ENCODE results near the gene EPHA6. TPM values are rescaled to one million over a fixed set of nuclear protein-coding genes. Genes with fewer than 3 reads are reported as not detected.

Gene EPHA6
- total and polyA plus RNA-seq, 10 of the 15 experiments (the other 5 are each of a cell fraction or from before 2014, with no cell fraction given), result not detected

- FAIRE-seq (no peak), ATAC-seq (no peak), DNase-seq (ENCODE audit: low read depth, low spot score) (no peak)
- Histone ChIP-seq H3K4me3 (no peak overlapping the region), H3K4me2 (ENCODE audit: control insufficient read depth, insufficient read depth) (no peak overlapping the region), H3K9ac (ENCODE audit: control insufficient read depth, insufficient read depth, low read length) (no peak overlapping the region), H3K27me3 (replicated peaks in 1 of 2; ENCODE audit: control insufficient read depth in 2 of 2, insufficient read depth in 2 of 2, low read length in 1 of 2) (no peaks in the 10 kb centered on the region), H3K36me3 (ENCODE audit: control insufficient read depth in 2 of 2, insufficient read depth in 2 of 2, low read length in 1 of 2) (no peaks in the 10 kb centered on the region), H3K4me1 (ENCODE audit: control insufficient read depth, insufficient read depth, low read length) (no peaks in the 10 kb centered on the region), H4K20me1 (ENCODE audit: control insufficient read depth, insufficient read depth) (no peaks in the 10 kb centered on the region), H3K27ac (ENCODE audit: control insufficient read depth, insufficient read depth) (no peak overlapping the region), H3K79me2 (ENCODE audit: control insufficient read depth, insufficient read depth, low read length) (no peaks in the 10 kb centered on the region), H2AFZ (ENCODE audit: control insufficient read depth, low read depth, low read length) (no peak overlapping the region), H3K9me3 (replicated peaks; ENCODE audit: control insufficient read depth, insufficient read depth, low read length) (no peaks in the 10 kb centered on the region)
- WGBS (ENCODE audit: insufficient coverage, insufficient replicate concordance, low lambda C conversion rate, missing lambda C conversion rate), result 43% methylated on average over 4 of the region's 4 CpGs
- in situ Hi-C loops (cut with MboI) (no loop called here), intact Hi-C loops (cut with micrococcal nuclease; ENCODE audit: unreplicated experiment) (no loop called here)
- no TSS peak for BruUV-seq (replicated peaks)
- TF ChIP-seq CBX5 (IDR thresholded peaks at IDR 0.05; ENCODE audit: low read depth), result no peak
- TF ChIP-seq BCL11A (IDR thresholded peaks at IDR 0.05; ENCODE audit: low read depth, low read length), result no peak
- TF ChIP-seq, protein P1, sequence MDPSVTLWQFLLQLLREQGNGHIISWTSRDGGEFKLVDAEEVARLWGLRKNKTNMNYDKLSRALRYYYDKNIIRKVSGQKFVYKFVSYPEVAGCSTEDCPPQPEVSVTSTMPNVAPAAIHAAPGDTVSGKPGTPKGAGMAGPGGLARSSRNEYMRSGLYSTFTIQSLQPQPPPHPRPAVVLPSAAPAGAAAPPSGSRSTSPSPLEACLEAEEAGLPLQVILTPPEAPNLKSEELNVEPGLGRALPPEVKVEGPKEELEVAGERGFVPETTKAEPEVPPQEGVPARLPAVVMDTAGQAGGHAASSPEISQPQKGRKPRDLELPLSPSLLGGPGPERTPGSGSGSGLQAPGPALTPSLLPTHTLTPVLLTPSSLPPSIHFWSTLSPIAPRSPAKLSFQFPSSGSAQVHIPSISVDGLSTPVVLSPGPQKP (IDR thresholded peaks at IDR 0.05; ENCODE audit: low read depth, low read length), result no peak
- no peak for TF ChIP-seq ZSCAN29 (IDR thresholded peaks at IDR 0.05)
- CTCF ChIA-PET, result no interaction called here
- SMC1A ChIA-PET (ENCODE audit: uncharacterized antibody, unreplicated experiment), result no interaction called here
- RAD21 ChIA-PET (ENCODE audit: unreplicated experiment), result no interaction called here
- POLR2A ChIA-PET, result no interaction called here
These were observed 63.1 kb downstream of the EPHA6 start for GRCh38 chr3:96877510-96877909.

DNA sequence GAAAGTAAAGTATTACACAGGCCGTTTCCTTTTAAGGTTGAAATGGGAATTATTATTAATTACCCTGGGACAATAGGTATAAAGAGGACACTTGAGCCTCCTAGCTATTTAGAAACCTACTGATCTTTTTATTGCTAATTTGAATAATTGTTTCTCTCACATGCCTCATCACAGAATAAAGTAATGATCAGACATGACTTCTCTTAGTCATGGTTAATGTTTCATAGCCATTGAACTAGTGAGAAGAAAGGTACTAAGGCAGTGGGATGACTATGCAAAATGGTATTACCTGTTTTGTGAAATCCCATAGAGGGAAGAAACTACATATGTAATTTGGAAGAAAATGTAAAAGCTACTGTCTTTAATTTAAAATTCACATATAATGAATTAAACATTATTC, 85.6 kb downstream of the EPHA6 start:
- Histone ChIP-seq H3K4me3 (no peak overlapping the region), H3K4me1 (ENCODE audit: control insufficient read depth, insufficient read depth, low read length) (no peaks in the 10 kb centered on the region), H3K27me3 (replicated peaks in 1 of 2; ENCODE audit: control insufficient read depth in 2 of 2, insufficient read depth in 2 of 2, low read length in 1 of 2) (no peaks in the 10 kb centered on the region), H3K9me3 (replicated peaks; ENCODE audit: control insufficient read depth, insufficient read depth, low read length) (no peaks in the 10 kb centered on the region), H4K20me1 (ENCODE audit: control insufficient read depth, insufficient read depth) (no peaks in the 10 kb centered on the region), H3K4me2 (ENCODE audit: control insufficient read depth, insufficient read depth) (no peak overlapping the region), H3K27ac (ENCODE audit: control insufficient read depth, insufficient read depth) (no peak overlapping the region), H3K36me3 (ENCODE audit: control insufficient read depth in 2 of 2, insufficient read depth in 2 of 2, low read length in 1 of 2) (no peaks in the 10 kb centered on the region), H3K79me2 (ENCODE audit: control insufficient read depth, insufficient read depth, low read length) (no peaks in the 10 kb centered on the region), H2AFZ (ENCODE audit: control insufficient read depth, low read depth, low read length) (no peak overlapping the region), H3K9ac (ENCODE audit: control insufficient read depth, insufficient read depth, low read length) (no peak overlapping the region)
- ATAC-seq (no peak), FAIRE-seq (no peak), DNase-seq (ENCODE audit: low read depth, low spot score) (no peak)
- no TSS peak for BruUV-seq (replicated peaks)
- POLR2A ChIA-PET, result no interaction called here
- WGBS (ENCODE audit: insufficient coverage, insufficient replicate concordance, low lambda C conversion rate, missing lambda C conversion rate), result 0% methylated on average over 1 of the region's 1 CpG
- SMC1A ChIA-PET (ENCODE audit: uncharacterized antibody, unreplicated experiment), result no interaction called here
- CTCF ChIA-PET, result no interaction called here
- RAD21 ChIA-PET (ENCODE audit: unreplicated experiment), result no interaction called here
- intact Hi-C loops (cut with micrococcal nuclease; ENCODE audit: unreplicated experiment), result no loop called here
- in situ Hi-C loops (cut with MboI), result no loop called here
- TF ChIP-seq, protein P2, sequence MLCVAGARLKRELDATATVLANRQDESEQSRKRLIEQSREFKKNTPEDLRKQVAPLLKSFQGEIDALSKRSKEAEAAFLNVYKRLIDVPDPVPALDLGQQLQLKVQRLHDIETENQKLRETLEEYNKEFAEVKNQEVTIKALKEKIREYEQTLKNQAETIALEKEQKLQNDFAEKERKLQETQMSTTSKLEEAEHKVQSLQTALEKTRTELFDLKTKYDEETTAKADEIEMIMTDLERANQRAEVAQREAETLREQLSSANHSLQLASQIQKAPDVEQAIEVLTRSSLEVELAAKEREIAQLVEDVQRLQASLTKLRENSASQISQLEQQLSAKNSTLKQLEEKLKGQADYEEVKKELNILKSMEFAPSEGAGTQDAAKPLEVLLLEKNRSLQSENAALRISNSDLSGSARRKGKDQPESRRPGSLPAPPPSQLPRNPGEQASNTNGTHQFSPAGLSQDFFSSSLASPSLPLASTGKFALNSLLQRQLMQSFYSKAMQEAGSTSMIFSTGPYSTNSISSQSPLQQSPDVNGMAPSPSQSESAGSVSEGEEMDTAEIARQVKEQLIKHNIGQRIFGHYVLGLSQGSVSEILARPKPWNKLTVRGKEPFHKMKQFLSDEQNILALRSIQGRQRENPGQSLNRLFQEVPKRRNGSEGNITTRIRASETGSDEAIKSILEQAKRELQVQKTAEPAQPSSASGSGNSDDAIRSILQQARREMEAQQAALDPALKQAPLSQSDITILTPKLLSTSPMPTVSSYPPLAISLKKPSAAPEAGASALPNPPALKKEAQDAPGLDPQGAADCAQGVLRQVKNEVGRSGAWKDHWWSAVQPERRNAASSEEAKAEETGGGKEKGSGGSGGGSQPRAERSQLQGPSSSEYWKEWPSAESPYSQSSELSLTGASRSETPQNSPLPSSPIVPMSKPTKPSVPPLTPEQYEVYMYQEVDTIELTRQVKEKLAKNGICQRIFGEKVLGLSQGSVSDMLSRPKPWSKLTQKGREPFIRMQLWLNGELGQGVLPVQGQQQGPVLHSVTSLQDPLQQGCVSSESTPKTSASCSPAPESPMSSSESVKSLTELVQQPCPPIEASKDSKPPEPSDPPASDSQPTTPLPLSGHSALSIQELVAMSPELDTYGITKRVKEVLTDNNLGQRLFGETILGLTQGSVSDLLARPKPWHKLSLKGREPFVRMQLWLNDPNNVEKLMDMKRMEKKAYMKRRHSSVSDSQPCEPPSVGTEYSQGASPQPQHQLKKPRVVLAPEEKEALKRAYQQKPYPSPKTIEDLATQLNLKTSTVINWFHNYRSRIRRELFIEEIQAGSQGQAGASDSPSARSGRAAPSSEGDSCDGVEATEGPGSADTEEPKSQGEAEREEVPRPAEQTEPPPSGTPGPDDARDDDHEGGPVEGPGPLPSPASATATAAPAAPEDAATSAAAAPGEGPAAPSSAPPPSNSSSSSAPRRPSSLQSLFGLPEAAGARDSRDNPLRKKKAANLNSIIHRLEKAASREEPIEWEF (IDR thresholded peaks at IDR 0.05; ENCODE audit: insufficient replicate concordance, low read depth, low read length), result no peak
- TF ChIP-seq ZBED1 (IDR thresholded peaks at IDR 0.05; ENCODE audit: borderline replicate concordance) (no peak), ESRRA (IDR thresholded peaks at IDR 0.05; ENCODE audit: low read length) (no peak), TCF3 (IDR thresholded peaks at IDR 0.05; ENCODE audit: borderline replicate concordance, insufficient read depth, low read depth, low read length) (no peak), ZNF217 (IDR thresholded peaks at IDR 0.05) (no peak), IRF4 (IDR thresholded peaks at IDR 0.05; ENCODE audit: low read depth, low read length) (no peak), MYC (IDR thresholded peaks at IDR 0.05; ENCODE audit: insufficient read depth, insufficient read length, insufficient replicate concordance, low read length, severe bottlenecking) (no peak), IKZF2 (IDR thresholded peaks at IDR 0.05) (no peak), SMC3 (IDR thresholded peaks at IDR 0.05; ENCODE audit: borderline replicate concordance, low read length) (no peak), TAF1 (IDR thresholded peaks at IDR 0.05; ENCODE audit: borderline replicate concordance, low read depth, low read length) (no peak)

Measured in GM12878 (cell line).